VCaP (cell line): ENCODE results near the gene QSOX1.
"Not testable (repeated sequence)": the region's sequence is repeated elsewhere in the genome, so short reads cannot be mapped to it uniquely, and the experiment has no call there.

ENCODE experiments used
- H3K27ac ChIP-seq: fragments of 450-650 bp; 2 replicates; pipeline ENCODE4 v1.5.1; 2017
- CTCF ChIP-seq: fragments of 450-650 bp; conservative IDR thresholded peaks from 2 replicates; pipeline ENCODE4 v1.5.1; 2017; ENCODE audit warnings: mild to moderate bottlenecking, moderate library complexity

The QSOX1 gene

GRCh38 chr1:180119837-180120236 lies 34.8 kb upstream of the QSOX1 start:
- no peak for TF ChIP-seq CTCF
- H3K27ac ChIP-seq = no peak overlapping the region

- H3K27ac ChIP-seq = no peak overlapping the region
- TF ChIP-seq CTCF = no peak
Observed at GRCh38 chr1:180123463-180123936, 31.2 kb upstream of the QSOX1 start.

- no peak overlapping the region for H3K27ac ChIP-seq
- TF ChIP-seq CTCF = no peak
Observed at GRCh38 chr1:180130651-180131050, 24.0 kb upstream of the QSOX1 start.

- no peak overlapping the region for H3K27ac ChIP-seq
- no peak for TF ChIP-seq CTCF
Observed at GRCh38 chr1:180131510-180131909, 23.2 kb upstream of the QSOX1 start.

GRCh38 chr1:180133193-180133592 lies 21.5 kb upstream of the QSOX1 start:
- no peak overlapping the region for H3K27ac ChIP-seq
- TF ChIP-seq CTCF = no peak

GRCh38 chr1:180133688-180134087 lies 21.0 kb upstream of the QSOX1 start:
- not testable (repeated sequence) for H3K27ac ChIP-seq

GRCh38 chr1:180135535-180135934 lies 19.1 kb upstream of the QSOX1 start:
- no peak for TF ChIP-seq CTCF
- H3K27ac ChIP-seq = no peak overlapping the region

- H3K27ac ChIP-seq = no peak overlapping the region
- TF ChIP-seq CTCF = no peak
Observed at GRCh38 chr1:180136331-180136967, 18.2 kb upstream of the QSOX1 start.
